ENCODE measurements around the gene MEIS2.

The MEIS2 gene

GRCh38 chr15:36921484-36922091 is 178.8 kb downstream of the MEIS2 start:
- TF ChIP-seq NFIC (IDR thresholded peaks at IDR 0.05): no peak
- TF ChIP-seq TCF12 (IDR thresholded peaks at IDR 0.05; ENCODE audit: low read depth): no peak
- no peak for TF ChIP-seq TEAD4 (IDR thresholded peaks at IDR 0.05)
- no peak for TF ChIP-seq FOXM1 (IDR thresholded peaks at IDR 0.05; ENCODE audit: borderline replicate concordance, low read depth)
- no peak for TF ChIP-seq RAD21 (IDR thresholded peaks at IDR 0.05; ENCODE audit: low read depth)

DNA sequence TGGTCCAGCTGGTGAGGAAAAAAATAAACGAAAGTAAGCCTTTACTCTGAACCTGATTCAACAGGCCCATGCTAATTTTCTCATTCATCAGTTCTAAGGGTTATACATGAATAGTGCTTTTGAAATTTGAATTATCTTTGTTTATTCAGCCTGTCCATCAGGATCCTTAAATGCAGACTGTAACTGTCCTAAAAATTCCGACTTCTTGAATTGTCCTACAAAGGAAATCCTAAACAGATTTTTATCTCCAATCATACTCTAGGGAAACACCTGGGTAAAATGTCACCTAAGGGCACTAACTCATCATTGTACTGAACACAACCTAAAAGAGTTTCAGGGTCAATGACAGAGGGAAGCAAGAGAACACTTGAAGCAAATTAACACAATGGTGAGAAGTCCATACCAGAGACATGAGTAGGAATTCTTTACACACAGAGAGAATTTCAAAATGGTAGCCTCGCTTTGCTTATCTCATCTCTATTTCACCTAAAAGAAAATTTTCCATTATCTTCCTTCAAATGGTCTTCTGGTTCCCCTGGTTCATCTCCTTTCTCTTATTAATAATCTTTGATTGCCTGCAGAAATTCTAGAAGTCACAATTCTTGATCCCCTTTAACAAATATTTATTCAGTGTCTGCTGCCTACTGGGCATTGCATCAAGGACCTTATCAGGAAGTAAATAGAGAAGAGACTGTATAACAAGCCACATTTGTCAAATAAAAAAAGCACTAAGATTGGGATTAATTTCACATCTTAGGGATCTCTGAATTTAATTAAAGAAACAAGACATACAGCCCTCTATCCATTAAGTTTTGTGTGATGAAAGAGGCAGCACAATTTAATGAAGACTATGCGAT is 182.7 kb downstream of the MEIS2 start:
- TF ChIP-seq FOXM1 (IDR thresholded peaks at IDR 0.05; ENCODE audit: borderline replicate concordance, low read depth) (no peak), YY1 (IDR thresholded peaks at IDR 0.05; ENCODE audit: low read depth) (no peak), CREB1 (IDR thresholded peaks at IDR 0.05; ENCODE audit: low read depth) (no peak), CEBPB (IDR thresholded peaks at IDR 0.05) (no peak), TEAD4 (IDR thresholded peaks at IDR 0.05) (no peak), TCF12 (IDR thresholded peaks at IDR 0.05; ENCODE audit: low read depth) (no peak), ZBTB7A (IDR thresholded peaks at IDR 0.05; ENCODE audit: low read depth) (no peak), EGR1 (IDR thresholded peaks at IDR 0.05) (no peak), TAF1 (IDR thresholded peaks at IDR 0.05; ENCODE audit: low read depth) (no peak), REST (IDR thresholded peaks at IDR 0.05; ENCODE audit: low read depth) (no peak)

- TF ChIP-seq MAX (IDR thresholded peaks at IDR 0.05): no peak
- TF ChIP-seq TAF1 (IDR thresholded peaks at IDR 0.05; ENCODE audit: low read depth): no peak
- TF ChIP-seq YY1 (IDR thresholded peaks at IDR 0.05; ENCODE audit: low read depth): no peak
- no peak for TF ChIP-seq RAD21 (IDR thresholded peaks at IDR 0.05; ENCODE audit: low read depth)
- TF ChIP-seq REST (IDR thresholded peaks at IDR 0.05; ENCODE audit: low read depth): no peak
- no peak for TF ChIP-seq CREB1 (IDR thresholded peaks at IDR 0.05; ENCODE audit: low read depth)
- no peak for TF ChIP-seq USF1 (IDR thresholded peaks at IDR 0.05)
- TF ChIP-seq FOXM1 (IDR thresholded peaks at IDR 0.05; ENCODE audit: borderline replicate concordance, low read depth): no peak
- TF ChIP-seq ZBTB7A (IDR thresholded peaks at IDR 0.05; ENCODE audit: low read depth): no peak
- TF ChIP-seq TEAD4 (IDR thresholded peaks at IDR 0.05): no peak
- no peak for TF ChIP-seq EP300 (IDR thresholded peaks at IDR 0.05; ENCODE audit: borderline replicate concordance)
- no peak for TF ChIP-seq CEBPB (IDR thresholded peaks at IDR 0.05)
Measured at GRCh38 chr15:36914960-36915808, 185.2 kb downstream of the MEIS2 start.

- no peak for TF ChIP-seq CREB1 (IDR thresholded peaks at IDR 0.05; ENCODE audit: low read depth)
- TF ChIP-seq TCF12 (IDR thresholded peaks at IDR 0.05; ENCODE audit: low read depth): no peak
- no peak for TF ChIP-seq ZBTB7A (IDR thresholded peaks at IDR 0.05; ENCODE audit: low read depth)
- no peak for TF ChIP-seq TAF1 (IDR thresholded peaks at IDR 0.05; ENCODE audit: low read depth)
- no peak for TF ChIP-seq TEAD4 (IDR thresholded peaks at IDR 0.05)
- TF ChIP-seq CEBPB (IDR thresholded peaks at IDR 0.05): no peak
- no peak for TF ChIP-seq MAX (IDR thresholded peaks at IDR 0.05)
- no peak for TF ChIP-seq EP300 (IDR thresholded peaks at IDR 0.05; ENCODE audit: borderline replicate concordance)
- no peak for TF ChIP-seq FOXM1 (IDR thresholded peaks at IDR 0.05; ENCODE audit: borderline replicate concordance, low read depth)
- TF ChIP-seq EGR1 (IDR thresholded peaks at IDR 0.05): no peak
- TF ChIP-seq YY1 (IDR thresholded peaks at IDR 0.05; ENCODE audit: low read depth): no peak
- no peak for TF ChIP-seq REST (IDR thresholded peaks at IDR 0.05; ENCODE audit: low read depth)
- no peak for TF ChIP-seq USF1 (IDR thresholded peaks at IDR 0.05)
- TF ChIP-seq NFIC (IDR thresholded peaks at IDR 0.05): no peak
- no peak for TF ChIP-seq RAD21 (IDR thresholded peaks at IDR 0.05; ENCODE audit: low read depth)
Measured at GRCh38 chr15:36914466-36914865, 185.9 kb downstream of the MEIS2 start.

Data from Ishikawa (cell line).